Cardiac fibroblast (primary cell): ENCODE data around the gene NFIL3.
"Not testable (repeated sequence)": the region's sequence is repeated elsewhere in the genome, so short reads cannot be mapped to it uniquely, and the experiment has no call there.

ENCODE experiments used
- DNase-seq, 2 donors: peaks; one replicate each; pipeline versions ENCODE4 v3.0.0 to v3.0.0-alpha.2; 2010; ENCODE audit warnings: low read depth in 2 of 2
- H3K4me3 ChIP-seq, 2 donors: replicated peaks in 1 of 2; 1 replicate in 1 of 2; 2 replicates in 1 of 2; pipeline ENCODE4 v1.5.1; 2011; ENCODE audit warnings: low read depth in 2 of 2, low read length in 2 of 2, mild to moderate bottlenecking in 2 of 2, moderate library complexity in 1 of 2
- CTCF ChIP-seq: IDR thresholded peaks from one replicate; pipeline ENCODE4 v1.5.1; 2011; ENCODE audit warnings: low read depth, mild to moderate bottlenecking, low read length, inconsistent platforms

Gene NFIL3

GRCh38 chr9:91376239-91376638 lies 47.4 kb downstream of the NFIL3 start:
- H3K4me3 ChIP-seq, result no peak overlapping the region
- no peak for TF ChIP-seq CTCF
- DNase-seq, result peak in 1 of 2 donors; percentile 49

- no peak for TF ChIP-seq CTCF
- H3K4me3 ChIP-seq, result no peak overlapping the region
- DNase-seq, result peak; percentile 67 to 86
Observed at GRCh38 chr9:91374939-91375338, 48.7 kb downstream of the NFIL3 start.

GRCh38 chr9:91371894-91372293 lies 51.7 kb downstream of the NFIL3 start:
- DNase-seq, result no peak
- TF ChIP-seq CTCF, result no peak
- no peak overlapping the region for H3K4me3 ChIP-seq

- not testable (repeated sequence) for DNase-seq, H3K4me3 ChIP-seq
Observed at GRCh38 chr9:91370006-91370405, 53.6 kb downstream of the NFIL3 start.

GRCh38 chr9:91364702-91365101 lies 58.9 kb downstream of the NFIL3 start:
- H3K4me3 ChIP-seq, result no peak overlapping the region
- no peak for DNase-seq
- TF ChIP-seq CTCF, result no peak

- no peak overlapping the region for H3K4me3 ChIP-seq
- TF ChIP-seq CTCF, result no peak
Observed at GRCh38 chr9:91364005-91364404, 59.6 kb downstream of the NFIL3 start.

GRCh38 chr9:91362051-91362611 lies 61.5 kb downstream of the NFIL3 start:
- peak overlapping the region in 1 of 2 donors; percentile 24 for H3K4me3 ChIP-seq
- no peak for TF ChIP-seq CTCF
- DNase-seq, result no peak

More at GRCh38 chr9:91364005-91364404, 59.6 kb downstream of the NFIL3 start:
- DNase-seq, result no peak
